Stimulated activated CD4-positive, alpha-beta T cell treated with anti-CD3 and anti-CD28 coated beads, Interleukin-15, amount 100 ng/mL, for 48 hours (primary cell): Measurements from ENCODE around the gene SULF2.

Source experiments
- DNase-seq, 2 donors: peaks; one replicate each; pipeline ENCODE4 v3.0.0-alpha.2; 2020; ENCODE audit warnings: low read depth in 2 of 2

The SULF2 gene

DNA sequence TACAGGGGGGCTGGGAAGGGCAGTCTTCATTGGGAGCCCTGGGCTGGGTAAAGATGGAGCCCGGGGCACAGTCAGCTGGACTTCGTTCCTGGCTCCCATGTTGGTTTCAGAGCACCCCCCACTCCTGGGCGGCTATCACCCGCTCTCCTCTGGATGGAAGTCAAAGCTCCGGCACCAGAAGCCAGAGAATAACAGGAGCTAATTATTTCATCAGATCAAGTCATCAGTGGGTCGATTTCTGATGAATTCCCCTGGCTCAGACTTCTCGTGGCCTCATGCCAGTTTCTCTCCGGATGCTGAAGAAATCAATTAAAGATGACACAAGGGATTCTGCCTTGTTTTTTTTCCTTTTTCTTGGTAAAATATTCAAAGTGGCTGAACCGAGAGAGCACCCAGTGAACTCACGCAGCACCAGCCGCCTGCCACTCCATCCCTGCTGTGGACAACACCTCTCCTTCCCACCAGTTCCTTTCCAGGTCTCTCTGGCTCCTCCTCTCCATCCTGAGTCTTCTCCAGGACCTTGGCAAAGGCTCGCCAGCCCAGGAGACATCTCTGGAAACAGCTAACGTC is 22.5 kb downstream of the SULF2 start:
- no peak for DNase-seq

DNA sequence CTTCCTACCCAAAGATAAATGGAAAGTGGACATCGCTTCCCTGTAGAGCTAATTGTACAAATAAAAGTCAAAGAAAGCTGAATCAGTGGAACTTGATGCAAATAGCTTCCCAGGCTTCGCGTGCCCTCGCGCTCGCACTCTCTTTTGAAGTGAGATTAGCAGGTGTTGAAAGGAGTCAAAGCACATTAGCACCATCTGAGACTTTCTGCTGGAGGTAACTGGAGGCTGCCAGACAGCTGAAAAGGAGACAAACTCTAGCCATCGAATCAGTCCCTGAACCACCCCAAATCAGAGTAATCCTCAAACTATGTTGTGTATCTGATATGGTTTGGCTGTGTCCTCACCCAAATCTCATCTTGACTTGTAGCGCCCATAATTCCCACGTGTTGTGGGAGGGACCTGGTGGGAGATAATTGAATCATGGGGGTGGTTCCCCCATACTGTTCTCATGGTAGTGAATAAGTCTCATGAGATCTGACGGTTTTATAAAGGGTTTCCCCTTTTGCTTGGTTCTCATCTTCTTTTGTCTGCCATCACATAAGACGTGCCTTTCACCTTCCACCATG is 23.7 kb downstream of the SULF2 start:
- DNase-seq: no peak

DNA sequence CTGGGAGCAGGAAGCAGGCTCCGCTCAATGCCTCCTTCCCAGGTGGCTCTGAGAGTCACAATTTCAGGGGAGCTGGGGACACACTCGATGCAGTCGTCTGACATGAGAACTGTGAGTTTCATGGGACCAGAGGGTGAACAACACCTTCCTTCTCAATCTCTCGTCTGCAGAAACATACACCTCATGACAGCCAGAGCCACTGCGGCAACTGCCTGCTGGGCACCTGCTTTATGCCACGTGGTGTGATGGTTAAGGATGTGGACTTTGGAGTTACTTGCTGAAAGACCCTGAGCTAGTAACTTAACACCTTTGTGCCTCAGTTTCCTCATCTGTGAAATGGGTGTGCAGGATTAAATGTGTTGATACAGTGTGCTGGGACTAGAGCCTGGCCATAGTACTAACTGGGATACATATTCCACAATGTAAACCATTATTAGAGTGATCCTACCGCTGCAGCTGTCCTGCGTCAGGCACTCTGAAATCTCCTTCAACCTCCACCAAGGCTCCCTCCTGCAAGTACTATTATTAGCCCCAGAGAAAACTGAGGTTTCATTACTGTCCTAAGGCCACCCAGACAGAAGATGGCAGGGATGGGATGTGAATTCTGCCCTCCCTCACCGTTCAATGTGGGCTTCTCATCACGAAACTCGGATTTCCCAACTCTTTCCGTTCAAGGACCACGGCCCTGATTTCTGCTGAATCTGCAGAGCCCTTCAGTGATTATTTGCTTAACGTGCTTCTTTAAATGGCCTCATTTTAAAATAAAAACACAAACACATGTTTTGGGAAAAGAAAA is 24.4 kb downstream of the SULF2 start:
- DNase-seq: no peak

DNA sequence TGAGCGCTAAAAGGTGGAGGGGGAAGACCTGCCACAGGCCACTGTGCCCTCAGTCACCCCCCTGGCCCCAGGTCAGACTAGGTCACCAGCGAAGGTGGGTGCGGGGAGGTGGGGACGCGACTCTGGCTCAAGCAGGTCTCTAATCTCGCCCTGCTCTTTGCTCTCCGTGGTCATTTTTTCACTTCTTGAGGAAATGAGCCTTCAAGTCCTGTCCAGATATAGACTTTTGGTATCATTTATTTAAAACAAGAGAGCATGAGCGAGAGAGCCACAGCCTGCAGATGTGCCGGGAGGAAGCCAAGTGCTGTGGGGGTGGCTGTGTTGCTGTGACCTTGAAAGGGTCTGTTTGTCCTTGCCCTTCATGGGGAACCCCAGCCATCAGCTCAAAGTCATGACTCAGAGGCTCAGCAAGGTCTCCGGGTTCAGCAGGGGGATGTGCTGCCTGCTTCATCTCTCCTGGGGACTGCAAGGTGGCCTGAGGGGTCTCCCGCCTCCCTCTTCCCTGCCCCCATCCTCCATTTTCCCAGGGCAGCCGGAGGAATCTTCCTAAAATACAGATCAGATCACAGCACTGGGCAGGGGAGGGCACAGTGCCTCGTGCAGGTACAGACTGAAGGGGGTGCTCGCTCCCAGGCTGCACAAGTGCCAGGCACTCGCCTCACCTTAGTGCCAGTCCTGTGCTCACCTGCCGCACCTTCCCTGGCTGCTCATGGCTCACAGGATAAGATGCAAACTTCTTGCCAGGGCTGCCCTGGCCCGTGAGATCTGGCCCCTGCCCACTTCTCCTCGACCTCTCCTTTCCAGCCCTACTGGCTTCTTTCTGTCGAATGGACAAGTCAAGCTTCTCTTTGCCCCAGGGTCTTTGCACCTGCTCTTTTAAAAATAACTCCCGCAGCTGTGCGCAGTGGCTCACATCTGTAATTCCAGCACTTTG is 26.5 kb downstream of the SULF2 start:
- no peak for DNase-seq

DNA sequence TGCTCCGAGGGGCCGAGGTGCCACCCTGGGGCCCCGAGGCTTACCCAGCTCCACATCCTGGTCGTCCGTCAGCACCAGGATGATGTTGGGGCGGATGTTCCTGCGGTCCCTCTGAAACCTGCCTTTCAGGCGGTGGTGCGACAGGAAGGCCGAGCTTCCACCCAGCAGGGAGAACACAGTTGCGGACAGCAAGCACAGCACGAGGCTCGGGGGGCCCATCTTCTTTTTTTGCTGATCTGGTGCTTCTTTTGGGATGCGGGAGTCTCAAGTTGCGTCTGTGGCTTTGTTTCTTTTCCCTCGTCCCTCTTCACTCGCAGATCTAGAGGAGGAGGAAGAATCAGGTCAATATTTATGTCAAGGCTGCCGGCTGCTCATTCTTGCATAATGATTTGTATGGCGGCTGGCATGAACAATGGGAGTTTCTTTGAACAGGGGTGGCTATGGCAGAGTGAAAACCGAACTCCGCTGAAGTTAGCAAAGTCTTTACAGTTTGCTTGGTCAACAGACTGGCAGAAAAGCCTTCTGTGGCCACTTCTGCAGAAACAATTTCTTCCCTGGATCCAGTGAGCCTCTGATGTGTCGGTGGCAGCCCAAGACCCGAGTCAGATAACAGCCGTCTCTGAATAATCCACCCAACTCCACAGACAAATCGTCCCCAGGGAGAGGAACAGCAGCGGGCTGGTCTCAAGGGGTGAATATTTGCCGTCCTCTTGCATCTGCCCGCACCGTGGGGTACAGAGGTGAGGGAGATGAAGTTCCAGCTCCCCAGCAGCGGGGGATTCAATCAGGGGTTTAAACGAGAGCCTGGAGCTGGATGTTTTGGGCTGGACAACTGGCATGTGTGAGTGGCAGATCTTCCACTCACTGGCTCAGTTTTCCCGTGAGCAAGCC is 27.9 kb downstream of the SULF2 start:
- DNase-seq: no peak

DNA sequence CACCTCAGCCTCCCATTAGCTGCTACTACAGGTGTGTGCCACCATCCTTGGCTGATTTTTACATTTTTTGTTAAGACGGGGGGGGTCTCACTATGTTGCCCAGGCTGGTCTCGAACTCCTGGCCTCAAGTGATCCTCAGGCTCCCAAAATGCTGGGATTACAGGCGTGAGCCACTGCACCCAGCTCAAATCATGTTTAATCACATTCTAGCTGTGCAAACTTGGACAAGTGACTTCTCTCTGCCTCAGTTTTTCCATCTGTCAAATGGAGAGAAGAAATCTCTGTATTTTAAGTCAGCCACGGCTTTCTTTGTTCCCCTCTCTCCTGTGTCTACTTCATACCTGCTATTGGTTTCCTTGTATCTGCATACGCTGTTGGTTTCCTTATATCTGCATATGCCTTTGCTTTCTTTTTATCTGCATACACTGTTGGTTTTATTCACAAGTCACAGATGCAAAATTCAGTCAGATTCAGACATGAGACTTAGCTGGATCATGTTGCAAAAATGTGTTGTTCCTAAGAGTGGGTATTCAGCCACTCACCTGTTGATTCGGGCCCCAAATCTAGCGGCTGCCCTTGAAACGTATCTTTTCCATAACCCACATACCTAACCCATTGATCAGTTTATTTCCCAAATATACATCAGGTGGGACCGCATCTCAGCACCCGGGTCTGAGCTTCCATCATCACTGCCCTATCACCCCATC is 30.2 kb downstream of the SULF2 start:
- no peak for DNase-seq

DNA sequence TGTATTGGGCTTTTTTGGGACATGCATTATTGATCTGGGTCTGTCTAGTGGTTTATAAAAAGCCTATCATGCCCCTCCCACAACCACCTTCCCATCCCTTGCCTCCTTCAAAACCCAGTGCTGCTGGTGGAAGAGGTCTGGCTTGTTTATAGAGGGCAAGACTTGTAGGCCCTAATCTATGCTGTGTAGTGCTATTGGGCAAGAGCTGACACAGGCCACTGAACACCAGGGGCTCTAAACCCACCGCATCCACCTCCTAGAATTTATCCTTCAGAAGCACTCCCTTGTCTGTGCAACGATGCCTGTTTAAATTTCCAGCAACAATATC is 30.9 kb downstream of the SULF2 start:
- no peak for DNase-seq

DNA sequence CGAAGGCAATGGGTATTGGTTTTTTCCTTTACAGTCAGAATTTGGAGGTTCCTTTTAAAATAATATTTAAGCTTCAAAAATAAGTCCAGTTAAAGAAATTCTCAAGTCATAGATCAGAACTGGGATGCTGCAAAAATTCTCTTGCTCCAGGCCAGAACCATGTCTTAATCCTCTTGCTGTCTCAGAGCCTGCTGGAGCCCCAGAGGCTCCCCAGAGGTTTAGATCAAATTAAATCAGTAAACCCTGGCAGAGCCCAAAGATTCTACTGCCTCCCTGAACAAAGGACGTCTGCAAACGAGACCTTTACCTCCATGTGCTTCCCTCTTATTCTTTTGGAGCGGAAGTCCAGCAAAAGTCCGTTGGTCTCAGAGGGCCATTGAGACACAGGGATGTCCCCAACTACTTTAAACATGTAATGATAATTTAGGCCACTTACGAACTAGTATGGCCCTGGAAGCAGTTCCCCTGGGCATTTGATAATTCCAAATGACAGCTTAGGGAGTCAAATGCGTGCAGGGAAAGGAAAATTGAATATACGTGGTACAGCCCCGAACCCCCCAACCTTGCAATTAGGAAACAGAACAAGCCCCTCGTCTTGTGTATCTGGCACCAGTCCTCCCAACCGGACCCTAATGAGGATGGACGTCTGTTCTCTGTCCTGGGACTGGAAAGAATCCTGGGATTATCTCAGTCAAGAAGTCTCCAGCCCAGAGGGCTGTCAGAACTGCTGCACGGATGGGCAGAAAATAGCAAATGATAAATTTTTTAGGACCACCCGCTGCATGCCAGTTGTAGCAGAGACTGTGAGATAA is 31.5 kb downstream of the SULF2 start:
- DNase-seq: no peak

DNA sequence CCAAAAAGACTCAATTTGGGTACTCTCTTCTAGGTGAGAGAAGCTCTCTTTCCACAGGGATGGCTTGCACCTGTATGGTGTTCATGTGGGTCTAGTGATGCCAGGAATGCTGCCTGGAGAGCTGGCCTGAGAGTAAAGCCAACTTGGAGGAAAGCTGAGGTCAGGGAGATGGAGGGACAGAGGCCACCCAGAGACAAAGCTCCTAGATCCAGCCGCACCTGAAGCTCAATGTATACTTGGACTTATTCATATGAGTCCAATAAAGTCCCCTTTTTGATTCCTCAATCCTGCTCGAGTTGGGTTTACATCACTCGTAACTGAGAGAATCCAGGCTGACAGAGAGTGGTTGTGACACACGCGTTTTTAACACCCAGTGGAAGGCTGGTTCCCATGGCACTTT is 33.8 kb downstream of the SULF2 start:
- DNase-seq: no peak

DNA sequence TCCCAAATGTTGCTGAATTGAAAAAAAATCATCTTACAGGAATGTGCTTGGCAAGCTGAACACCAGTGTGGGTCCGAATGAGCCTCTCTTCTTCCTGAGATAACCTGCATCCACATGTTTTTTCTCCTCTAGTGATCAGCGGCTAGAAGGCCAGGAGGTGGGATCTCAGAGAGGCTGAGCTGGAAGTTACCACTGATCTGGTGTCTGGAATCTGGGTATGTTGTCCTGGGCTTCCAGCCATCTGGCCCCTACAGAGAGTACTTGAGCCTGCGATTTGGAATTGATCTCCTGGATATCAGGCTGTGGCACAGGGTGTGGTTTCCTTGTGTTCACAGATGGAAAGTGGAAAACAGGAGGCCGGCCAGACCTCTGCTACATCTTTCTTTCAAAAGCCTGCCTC is 35.9 kb downstream of the SULF2 start:
- DNase-seq: no peak

DNA sequence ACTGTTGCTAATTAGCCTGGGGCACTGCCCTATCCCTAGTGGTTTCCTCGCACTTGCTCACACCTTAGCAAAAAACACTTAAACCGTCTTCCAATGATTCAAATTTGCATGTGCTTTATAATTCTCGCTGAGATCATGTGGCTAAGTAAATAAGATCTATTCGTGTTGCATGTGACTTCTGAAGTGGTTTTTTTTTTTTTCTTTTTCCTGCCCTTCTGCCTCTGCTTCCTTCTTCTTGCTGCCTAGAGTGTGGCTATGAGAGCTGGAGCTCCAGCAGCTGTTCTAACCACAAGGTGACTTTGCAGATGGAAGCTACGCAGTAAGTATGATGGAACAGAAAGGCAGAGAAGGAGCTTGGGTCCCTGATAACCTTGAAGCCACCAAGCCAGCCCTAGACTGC is 36.5 kb downstream of the SULF2 start:
- DNase-seq: no peak

DNA sequence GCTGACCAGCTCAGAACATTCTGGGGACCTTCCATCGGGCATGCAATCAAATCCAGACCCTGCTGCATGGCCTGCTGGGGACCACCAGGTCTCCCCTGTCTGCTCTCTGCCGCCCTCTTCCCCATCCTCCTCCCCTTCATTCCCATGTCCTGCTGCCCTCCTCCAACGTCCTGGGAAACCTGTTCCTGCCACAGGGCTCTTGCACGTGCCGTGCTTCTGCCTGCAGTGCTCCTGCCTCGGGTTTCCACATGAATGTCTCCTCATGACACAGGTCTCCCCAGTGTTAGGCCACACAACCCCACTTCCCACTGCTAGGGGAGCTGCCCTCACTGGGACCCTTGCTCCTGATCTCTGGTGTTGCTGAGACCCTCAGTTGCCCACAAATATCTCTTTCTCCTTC is 37.2 kb downstream of the SULF2 start:
- no peak for DNase-seq

DNA sequence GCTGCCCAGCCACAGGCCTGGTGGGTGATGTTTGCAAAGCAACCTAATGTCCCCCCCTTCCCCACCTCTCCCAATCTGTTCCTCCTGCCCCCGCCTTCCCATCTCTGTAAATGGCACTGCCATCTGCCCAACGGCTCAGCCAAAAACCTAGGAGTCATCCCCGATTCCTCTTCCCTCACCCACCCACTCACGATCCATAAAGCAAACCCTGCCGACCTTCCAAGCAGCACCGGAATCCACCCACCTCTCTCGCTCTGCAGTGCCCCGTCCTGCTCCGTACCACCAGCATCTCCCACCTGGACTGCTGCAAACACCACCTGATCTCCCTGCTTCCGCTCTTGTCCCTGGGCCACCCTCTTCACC is 37.6 kb downstream of the SULF2 start:
- DNase-seq: no peak

DNA sequence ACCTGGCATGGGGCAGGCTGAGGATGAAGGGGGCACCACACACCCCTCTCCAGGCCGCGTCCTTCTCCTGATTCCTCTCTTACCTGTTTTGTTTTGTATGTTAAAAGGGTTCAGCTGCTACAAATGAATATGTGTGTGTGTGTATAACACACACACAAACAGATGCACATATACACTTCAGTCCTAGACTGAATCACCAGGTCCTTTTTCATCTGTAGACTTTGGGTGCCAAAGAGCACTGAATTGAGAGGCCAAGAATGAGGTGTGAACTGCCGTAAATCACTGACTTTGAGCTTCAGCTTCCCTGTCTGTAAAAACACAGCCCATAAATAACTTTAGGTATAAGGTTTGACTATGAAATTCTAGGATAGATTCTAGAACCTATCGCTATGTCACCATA is 40.5 kb downstream of the SULF2 start:
- DNase-seq: no peak

DNA sequence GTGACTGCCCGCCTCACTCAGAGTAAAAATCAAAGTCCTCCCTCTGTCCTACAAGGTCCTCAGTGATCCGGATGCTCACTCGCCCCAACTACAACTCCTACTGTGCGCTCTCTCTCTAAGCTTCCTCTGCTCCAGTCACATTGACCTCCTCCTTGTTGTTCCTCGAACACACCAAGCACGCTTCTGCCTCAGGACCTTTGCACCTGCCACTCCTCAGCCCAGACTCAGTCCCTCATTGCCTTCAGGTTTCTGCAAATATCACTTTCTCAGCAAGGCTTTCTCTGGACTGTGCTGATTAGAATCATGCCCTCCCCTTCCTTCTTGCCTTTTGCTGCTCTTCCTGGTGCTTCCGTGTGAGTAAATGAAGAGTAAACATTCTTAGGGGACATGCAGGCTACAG is 41.6 kb downstream of the SULF2 start:
- no peak for DNase-seq

DNA sequence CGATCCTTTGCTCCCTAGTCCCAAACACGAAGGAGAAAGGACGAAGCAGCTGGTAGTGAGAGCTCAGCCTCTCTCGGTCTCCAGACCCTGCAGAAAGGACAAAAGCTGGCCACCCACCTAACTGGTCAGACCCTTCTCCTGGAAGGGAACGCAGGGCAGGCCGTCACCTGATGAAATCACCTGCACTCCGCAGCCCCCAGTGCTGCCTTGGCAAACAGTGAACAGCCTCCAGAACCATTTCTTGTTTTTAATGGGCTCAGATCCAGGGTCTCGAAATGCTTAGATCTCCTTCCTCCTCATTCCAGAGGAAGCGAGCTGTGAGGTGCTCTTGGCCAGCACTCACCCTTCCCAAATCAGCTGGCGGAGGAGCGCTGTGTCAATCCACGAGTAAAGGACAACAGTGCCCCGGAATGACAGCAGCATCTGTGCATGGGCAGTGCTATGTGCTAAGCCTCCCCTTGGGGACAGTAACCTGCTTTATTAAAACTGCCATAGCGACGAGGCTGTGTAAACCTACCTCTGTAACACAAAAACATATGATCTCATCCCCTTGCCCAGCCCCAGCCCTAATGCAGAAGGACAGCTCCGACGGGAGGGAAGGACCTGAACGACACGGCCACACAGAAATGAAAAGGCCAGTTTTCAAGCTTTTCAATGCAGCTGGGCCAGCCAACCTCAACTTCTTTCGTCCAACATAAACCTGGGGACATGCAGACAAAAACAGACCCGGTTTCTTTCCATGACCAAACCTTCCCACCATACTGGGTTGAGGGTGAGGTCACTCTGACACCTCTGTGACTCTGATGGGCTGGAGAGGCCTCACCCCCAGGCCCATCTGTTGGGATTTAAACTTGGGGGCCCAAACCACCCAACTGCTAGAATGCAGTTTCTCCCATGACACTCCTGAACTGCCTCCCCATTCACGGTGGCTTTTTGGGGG is 43.3 kb downstream of the SULF2 start:
- DNase-seq: no peak

DNA sequence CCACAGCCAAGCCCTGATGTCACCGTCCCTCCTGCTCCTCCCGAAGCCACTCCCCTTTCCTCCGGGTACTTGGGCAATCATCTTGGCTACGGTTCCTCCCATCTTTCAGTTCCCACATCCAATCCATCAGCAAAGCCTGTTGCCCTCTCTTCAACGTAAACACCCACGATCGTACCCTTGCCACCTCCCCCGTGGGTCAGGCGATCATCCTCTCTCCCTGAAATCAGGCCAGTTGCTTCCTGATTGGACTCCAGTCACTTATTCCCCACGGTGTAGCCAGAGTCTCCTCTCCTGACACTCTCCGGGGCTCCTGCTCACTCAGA is 44.5 kb downstream of the SULF2 start:
- no peak for DNase-seq

DNA sequence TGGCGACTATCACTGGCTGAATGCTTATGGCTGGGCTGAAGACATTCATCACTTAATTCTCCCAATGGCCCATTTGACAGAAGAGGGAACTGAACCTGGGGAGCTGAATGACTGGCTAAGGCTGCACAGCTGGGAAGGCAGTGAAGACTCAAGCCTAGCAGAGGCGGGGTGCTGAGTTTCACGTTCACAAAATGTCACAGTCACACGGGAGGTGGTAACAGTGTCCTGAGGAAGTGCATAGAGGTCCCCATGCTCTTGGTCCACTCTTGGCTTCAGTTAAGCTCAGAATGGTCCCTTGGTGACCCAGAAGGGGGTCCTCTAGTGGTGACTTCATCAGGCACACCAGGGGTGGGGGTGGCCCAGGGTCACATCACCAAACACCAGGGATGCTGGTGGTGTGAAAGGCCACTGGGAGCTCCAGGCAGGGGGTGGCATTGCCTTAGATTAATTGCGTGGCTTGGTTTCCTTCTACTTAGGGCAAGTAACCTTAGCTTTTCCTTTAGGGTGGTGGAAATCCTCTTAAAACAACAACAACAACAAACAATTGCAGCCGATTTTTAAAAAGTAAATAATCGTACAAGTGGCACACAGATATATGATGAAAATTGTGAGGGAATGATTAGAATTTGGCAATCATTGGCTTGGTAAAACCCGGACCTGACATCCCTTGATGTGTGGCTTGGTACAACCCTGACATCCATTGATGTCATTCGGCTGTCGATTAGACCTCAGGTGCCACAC is 45.0 kb downstream of the SULF2 start:
- no peak for DNase-seq
